K562 (cell line): ENCODE results near the gene CMIP. TPM values are rescaled to one million over a fixed set of nuclear protein-coding genes. Genes with fewer than 3 reads are reported as not detected.

Experiments used
- ATAC-seq: fragments of 200-7000 bp; cut with Tn5 transposase; 3 replicates; pipeline ENCODE4 v1.9.1; 2020; ENCODE audit warnings: moderate library complexity
- BruUV-seq: library from RNA; stranded (reverse); fragments of 400-500 nt; replicated peaks from 2 replicates; lab custom pipeline; 2021; lab: Mats Ljungman, UMichigan
- CTCF ChIA-PET: fragments of 300-600 bp; formaldehyde crosslinking; extraction: SDS; loops from one replicate; lab custom pipeline; 2021; ENCODE audit warnings: low intra/inter-chr PET ratio; lab: Yijun Ruan, JAX
- POLR2A ChIA-PET: fragments of 300-600, 350-650 bp; sonication (Branson Sonifier 250); formaldehyde crosslinking; extraction: SDS; loops from one replicate; lab custom pipeline; 2021; ENCODE audit warnings: antibody characterized with exemption, inconsistent platforms; lab: Yijun Ruan, JAX
- DNase-seq, 4 experiments: peaks; one replicate each; pipeline versions ENCODE4 v3.0.0 to v3.0.0-alpha.2; 2011 to 2018; ENCODE audit warnings: low spot score in 3 of 4, mixed read lengths in 3 of 4; ENCODE audit errors: extremely low read depth in 1 of 4
- FAIRE-seq: peaks from 2 replicates; lab custom pipeline; 2011; peaks lifted over from hg19 to GRCh38; lab: Jason Lieb, UNC
- H2AFZ ChIP-seq: 2 replicates; pipeline ENCODE4 v1.6.0; 2011; ENCODE audit warnings: low read depth, low read length, control low read depth, inconsistent platforms
- H3K27ac ChIP-seq: fragments of 200-600 bp; 3 replicates; pipeline ENCODE4 v1.8.0; 2011; ENCODE audit warnings: low read depth, mild to moderate bottlenecking, control low read depth, inconsistent platforms, low read length, moderate library complexity, mixed read lengths; ENCODE audit errors: extremely low read depth
- H3K27me3 ChIP-seq, 2 experiments: fragments of 300-600 bp in 1 of 2; 2 replicates in 1 of 2; 3 replicates in 1 of 2; pipeline versions ENCODE4 v1.6.0 to v1.8.0; 2011; ENCODE audit warnings: inconsistent platforms in 2 of 2, low read length in 2 of 2, mild to moderate bottlenecking in 1 of 2, mixed read lengths in 1 of 2, moderate library complexity in 1 of 2; ENCODE audit not compliant: control insufficient read depth in 2 of 2, insufficient read depth in 2 of 2
- H3K36me3 ChIP-seq: fragments of 300-600 bp; 3 replicates; pipeline ENCODE4 v1.8.0; 2011; ENCODE audit warnings: mild to moderate bottlenecking, low read length, inconsistent platforms; ENCODE audit not compliant: control insufficient read depth, insufficient read depth
- H3K4me1 ChIP-seq, 2 experiments: fragments of 200-600 bp in 1 of 2; replicated peaks in 1 of 2; 2 replicates in 1 of 2; 3 replicates in 1 of 2; pipeline versions ENCODE4 v1.5.1 to v1.8.0; 2011; ENCODE audit warnings: inconsistent platforms in 2 of 2, low read length in 2 of 2, mild to moderate bottlenecking in 1 of 2, mixed read lengths in 1 of 2, moderate library complexity in 1 of 2; ENCODE audit not compliant: control insufficient read depth in 2 of 2, insufficient read depth in 2 of 2
- H3K4me2 ChIP-seq: 2 replicates; pipeline ENCODE4 v1.6.1; 2011; ENCODE audit warnings: low read length, control low read depth, inconsistent platforms, mixed read lengths; ENCODE audit not compliant: insufficient read depth
- H3K4me3 ChIP-seq: fragments of 200-600 bp; sonication (generic), shearing (Covaris generic); 2 replicates; pipeline ENCODE4 v1.5.1; 2016; ENCODE audit warnings: control low read depth, inconsistent platforms
- H3K79me2 ChIP-seq: fragments of 200-600 bp; 3 replicates; pipeline ENCODE4 v1.8.0; 2011; ENCODE audit warnings: low read length, inconsistent platforms; ENCODE audit not compliant: control insufficient read depth, insufficient read depth
- H3K9ac ChIP-seq, 2 experiments: 2 replicates each; pipeline versions ENCODE4 v1.6.0 to v1.6.1; 2011; ENCODE audit warnings: low read depth in 2 of 2, low read length in 2 of 2, control low read depth in 1 of 2, inconsistent platforms in 1 of 2, mild to moderate bottlenecking in 1 of 2, mixed read lengths in 1 of 2; ENCODE audit not compliant: insufficient read depth in 1 of 2
- H3K9me1 ChIP-seq: one replicate; pipeline ENCODE4 v1.6.0; 2011; ENCODE audit warnings: inconsistent platforms, mild to moderate bottlenecking, low read length, moderate library complexity; ENCODE audit not compliant: control insufficient read depth, insufficient read depth
- H3K9me3 ChIP-seq: replicated peaks from 2 replicates; pipeline ENCODE4 v1.5.1; 2011; ENCODE audit warnings: low read depth, low read length, inconsistent platforms; ENCODE audit not compliant: control insufficient read depth, insufficient read depth
- H4K20me1 ChIP-seq: replicated peaks from 2 replicates; pipeline ENCODE4 v1.6.1; 2011; ENCODE audit warnings: low read length, inconsistent platforms, mixed read lengths; ENCODE audit not compliant: control insufficient read depth, insufficient read depth
- CBFA2T2 ChIP-seq: fragments of 450-650 bp; conservative IDR thresholded peaks from 2 replicates; pipeline ENCODE4 v1.6.1; 2017; ENCODE audit warnings: mild to moderate bottlenecking
- CBFA2T3 ChIP-seq: fragments of 450-650 bp; IDR thresholded peaks from 2 replicates; pipeline ENCODE4 v1.6.1; 2017
- NFYB ChIP-seq: IDR thresholded peaks from 2 replicates; pipeline ENCODE4 v1.6.1; 2011; ENCODE audit warnings: mild to moderate bottlenecking, moderate library complexity; ENCODE audit not compliant: insufficient read length; ENCODE audit errors: extremely low read depth
- TCF3 ChIP-seq: sonication (generic); formaldehyde crosslinking; IDR thresholded peaks from 2 replicates; pipeline ENCODE4 v1.4.0; 2020; ENCODE audit warnings: mild to moderate bottlenecking, missing genetic modification reagents
- ZNF449 ChIP-seq: fragments of 250-450 bp; sonication (Bioruptor Pico); IDR thresholded peaks from 2 replicates; pipeline ENCODE4 v1.8.0; 2022; ENCODE audit warnings: moderate library complexity, mild to moderate bottlenecking, inconsistent platforms
- WGBS: fragments of 100-300 bp; shearing (Covaris generic); methylation state at CpG from one replicate; pipeline ENCODE4 v1.1.6; 2016; ENCODE audit warnings: low coverage, mixed read lengths; ENCODE audit not compliant: insufficient coverage; ENCODE audit errors: missing lambda C conversion rate; 5-methylcytosine and 5-hydroxymethylcytosine counted together
- in situ Hi-C: fragments of 300-500 bp; cut with MboI; formaldehyde crosslinking; loops from 4 replicates; pipeline ENCODE4 v1.15.0; 2018; ENCODE audit warnings: inconsistent platforms, mixed read lengths
- intact Hi-C: fragments of 100-400 bp; cut with micrococcal nuclease; formaldehyde crosslinking; loops from 2 replicates; pipeline ENCODE4 v1.14.2; 2022
- polyA plus RNA-seq, 8 experiments: library from polyadenylated mRNA; depleted of rRNA in 4 of 8; stranded (reverse) in 5 of 8; unstranded in 3 of 8; fragments of >200 nt; fragmentation: Nextera tagmentation in 2 of 8; fragmentation: Illumina TruSeq in 1 of 8; extraction: Ambion mirVana in 2 of 8; extraction: Trizol in 1 of 8; gene quantifications; 2 replicates each; pipeline versions ENCODE4 v1.2.1 to v1.2.3, GENCODE V29; 2011 to 2014; ENCODE audit warnings: inconsistent platforms in 1 of 8, missing spikeins in 1 of 8
- total RNA-seq, 7 experiments: library from RNA; depleted of rRNA in 6 of 7; stranded (reverse); fragments of >200 nt in 6 of 7; fragmentation: Illumina TruSeq in 2 of 7; extraction: Trizol in 2 of 7; gene quantifications; 2 replicates each; pipeline versions ENCODE4 v1.2.1 to v1.2.3, GENCODE V29; 2011 to 2021; ENCODE audit warnings: low replicate concordance in 1 of 7

CMIP gene
- total and polyA plus RNA-seq, 9 of the 15 experiments (the other 6 are each of a cell fraction or from before 2014, with no cell fraction given): 0.94 to 82.5 (median 10.3) TPM

- Histone ChIP-seq H3K79me2 (no peaks in the 10 kb centered on the region), H3K4me3 (no peak overlapping the region), H3K4me1 (peaks cover 13 to 15% of the 10 kb centered on the region in 2 experiments; a peak in 4 of 5 replicates), H3K9me3 (no peaks in the 10 kb centered on the region), H3K4me2 (no peak overlapping the region), H3K27ac (no peak overlapping the region), H4K20me1 (no peaks in the 10 kb centered on the region), H3K9me1 (no peaks in the 10 kb centered on the region), H3K36me3 (no peaks in the 10 kb centered on the region), H3K9ac (peak overlapping the region in 1 of 2 experiments; percentile 75; a peak in 1 of 4 replicates), H3K27me3 (peaks cover 6 to 13% of the 10 kb centered on the region in 2 experiments), H2AFZ (0 out of 2 replicates have a peak overlapping the region, but pooled peaks have one; percentile 0)
- no peak for FAIRE-seq
- CTCF ChIA-PET: no interaction called here
- no TSS peak for BruUV-seq
- intact Hi-C loops (no loop called here), in situ Hi-C loops (no loop called here)
- peak; percentile 9; the same call in 1 of the 2 replicates for TF ChIP-seq TCF3 (CRISPR knock-in tag)
- peak; percentile 37 for TF ChIP-seq CBFA2T3
- 0 out of 2 replicates have a peak, but pooled peaks have one; percentile 31 for TF ChIP-seq CBFA2T2
- TF ChIP-seq NFYB: no peak
- TF ChIP-seq ZNF449 (CRISPR knock-in tag): no peak
- ATAC-seq: no peak
- POLR2A ChIA-PET: interaction anchor here (0.7 to 4.9 kb wide), 3 partner anchors 7 to 180 kb away, joined by 3 to 24 read pairs (median 6); no protein-coding TSS in a partner anchor
- no peak for DNase-seq
- 53% methylated on average over 14 of the region's 14 CpGs for WGBS
These were observed 11.6 kb upstream of the CMIP start for GRCh38 chr16:81432937-81433557.
